ENCODE measurements around the gene MFRP. TPM values are rescaled to one million over a fixed set of nuclear protein-coding genes. Genes with fewer than 3 reads are reported as not detected.
"Not testable (repeated sequence)": the region's sequence is repeated elsewhere in the genome, so short reads cannot be mapped to it uniquely, and the experiment has no call there.

MFRP gene
- not detected in 2 replicates for total RNA-seq

DNA sequence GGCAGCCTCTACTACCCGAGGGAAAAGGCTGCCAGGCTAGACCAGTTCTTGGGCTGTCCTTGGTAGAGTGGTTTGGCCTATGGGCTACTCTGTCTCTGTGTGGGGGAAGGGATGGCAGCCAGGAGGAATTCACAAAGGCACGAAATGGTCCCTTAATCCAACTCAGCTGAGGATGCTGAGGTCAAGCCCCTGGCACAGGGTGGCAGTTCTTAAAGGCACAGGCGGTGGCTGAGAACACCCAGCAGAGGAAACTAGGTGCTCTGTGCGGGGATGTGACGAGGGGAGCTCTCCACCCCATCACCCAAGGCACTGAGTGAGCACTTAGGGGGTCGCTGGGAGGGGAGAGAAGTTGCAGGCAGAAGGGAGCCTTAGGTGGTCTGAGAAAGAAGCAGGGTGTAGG lies at the start of gene MFRP:
MFRP (minus strand) TSS at position 101 of the 400 bp plus-strand sequence. CDS start 192 bp downstream, outside the sequence.
- no peak within 1 kb of the TSS for H3K4me3 ChIP-seq (ENCODE audit: low read depth, low read length)
- TF ChIP-seq, protein P1, sequence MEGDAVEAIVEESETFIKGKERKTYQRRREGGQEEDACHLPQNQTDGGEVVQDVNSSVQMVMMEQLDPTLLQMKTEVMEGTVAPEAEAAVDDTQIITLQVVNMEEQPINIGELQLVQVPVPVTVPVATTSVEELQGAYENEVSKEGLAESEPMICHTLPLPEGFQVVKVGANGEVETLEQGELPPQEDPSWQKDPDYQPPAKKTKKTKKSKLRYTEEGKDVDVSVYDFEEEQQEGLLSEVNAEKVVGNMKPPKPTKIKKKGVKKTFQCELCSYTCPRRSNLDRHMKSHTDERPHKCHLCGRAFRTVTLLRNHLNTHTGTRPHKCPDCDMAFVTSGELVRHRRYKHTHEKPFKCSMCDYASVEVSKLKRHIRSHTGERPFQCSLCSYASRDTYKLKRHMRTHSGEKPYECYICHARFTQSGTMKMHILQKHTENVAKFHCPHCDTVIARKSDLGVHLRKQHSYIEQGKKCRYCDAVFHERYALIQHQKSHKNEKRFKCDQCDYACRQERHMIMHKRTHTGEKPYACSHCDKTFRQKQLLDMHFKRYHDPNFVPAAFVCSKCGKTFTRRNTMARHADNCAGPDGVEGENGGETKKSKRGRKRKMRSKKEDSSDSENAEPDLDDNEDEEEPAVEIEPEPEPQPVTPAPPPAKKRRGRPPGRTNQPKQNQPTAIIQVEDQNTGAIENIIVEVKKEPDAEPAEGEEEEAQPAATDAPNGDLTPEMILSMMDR (conservative IDR thresholded peaks at IDR 0.05; ENCODE audit: low read depth, low read length) = no peak
- DNase-seq (ENCODE audit: low read depth) = no peak

DNA sequence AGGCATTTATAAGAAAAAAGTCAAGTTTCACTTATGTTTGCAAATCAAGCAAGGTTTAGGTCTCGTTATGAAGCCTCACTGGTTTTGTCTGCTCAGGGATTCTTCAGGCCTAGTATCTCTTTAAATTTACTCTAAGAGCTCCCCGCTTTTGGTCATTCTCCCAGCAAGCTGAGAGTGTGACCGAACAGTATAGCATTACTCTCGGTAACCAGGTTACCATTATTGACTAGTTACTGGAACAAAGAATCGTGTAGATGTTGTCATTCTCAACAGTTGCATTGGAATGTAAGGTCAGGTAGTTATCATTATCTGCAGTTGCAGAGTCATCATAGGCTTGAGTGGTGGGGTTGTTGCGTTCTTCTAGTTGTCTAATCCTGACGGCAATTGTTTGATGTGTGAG lies 44.8 kb upstream of the MFRP start:
- TF ChIP-seq, protein P1 (conservative IDR thresholded peaks at IDR 0.05; ENCODE audit: low read depth, low read length) = no peak
- no peak for DNase-seq (ENCODE audit: low read depth)
- H3K4me3 ChIP-seq (ENCODE audit: low read depth, low read length) = no peak overlapping the region

DNA sequence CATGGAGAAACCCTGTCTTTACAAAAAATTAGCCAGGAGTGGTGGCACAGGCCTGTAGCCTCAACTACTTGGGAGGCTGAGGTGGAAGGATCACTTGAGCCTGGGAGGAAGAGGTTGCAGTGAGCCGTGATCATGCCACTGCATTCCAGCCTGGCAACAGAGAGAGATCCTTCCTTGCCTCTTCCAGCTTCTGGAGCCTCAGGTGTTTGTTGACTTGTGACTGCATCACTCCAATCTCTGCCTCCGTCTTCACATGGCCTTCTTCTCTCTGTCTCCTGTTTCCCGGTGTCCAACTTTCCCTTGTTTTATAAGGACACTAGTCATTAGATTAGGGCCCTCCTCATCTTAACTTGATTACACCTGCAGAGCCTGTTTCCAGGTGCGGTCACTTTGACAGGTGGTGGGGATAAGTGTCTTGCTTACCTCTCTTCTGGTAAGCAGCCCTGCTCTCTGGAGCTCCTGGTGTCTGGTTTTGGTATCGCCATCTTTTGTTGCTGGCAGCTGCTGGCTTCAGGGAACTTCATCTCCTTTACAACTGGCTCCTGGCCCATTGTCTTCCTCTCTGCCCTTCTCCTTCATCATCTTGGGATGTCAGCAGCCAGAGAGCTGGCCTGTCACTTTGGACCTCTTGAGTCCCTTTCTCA lies 43.2 kb upstream of the MFRP start:
- TF ChIP-seq, protein P1 (conservative IDR thresholded peaks at IDR 0.05; ENCODE audit: low read depth, low read length) = peak; percentile 41
- H3K4me3 ChIP-seq (ENCODE audit: low read depth, low read length) = no peak overlapping the region
- no peak for DNase-seq (ENCODE audit: low read depth)

DNA sequence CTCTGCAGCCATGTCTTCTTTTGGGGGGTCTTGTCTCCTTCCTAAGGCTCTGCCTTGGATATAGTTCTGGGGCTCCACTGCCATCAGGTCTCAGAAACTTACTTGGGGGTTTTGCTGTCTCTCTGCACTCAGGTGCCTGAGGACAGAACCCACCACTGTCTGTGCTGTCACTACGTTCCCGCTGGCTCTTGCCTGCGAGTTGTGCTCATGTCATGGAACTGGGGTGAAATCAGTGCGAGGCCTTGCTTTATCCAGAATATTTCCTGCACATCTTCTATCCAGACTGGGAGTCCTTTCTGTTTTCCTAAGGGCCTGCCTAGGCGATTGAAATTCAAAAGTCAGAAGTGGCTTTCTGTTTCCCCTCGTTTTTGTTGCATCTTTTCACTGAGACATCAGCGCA lies 41.6 kb upstream of the MFRP start:
- DNase-seq (ENCODE audit: low read depth) = no peak
- TF ChIP-seq, protein P1 (conservative IDR thresholded peaks at IDR 0.05; ENCODE audit: low read depth, low read length) = no peak
- no peak overlapping the region for H3K4me3 ChIP-seq (ENCODE audit: low read depth, low read length)

DNA sequence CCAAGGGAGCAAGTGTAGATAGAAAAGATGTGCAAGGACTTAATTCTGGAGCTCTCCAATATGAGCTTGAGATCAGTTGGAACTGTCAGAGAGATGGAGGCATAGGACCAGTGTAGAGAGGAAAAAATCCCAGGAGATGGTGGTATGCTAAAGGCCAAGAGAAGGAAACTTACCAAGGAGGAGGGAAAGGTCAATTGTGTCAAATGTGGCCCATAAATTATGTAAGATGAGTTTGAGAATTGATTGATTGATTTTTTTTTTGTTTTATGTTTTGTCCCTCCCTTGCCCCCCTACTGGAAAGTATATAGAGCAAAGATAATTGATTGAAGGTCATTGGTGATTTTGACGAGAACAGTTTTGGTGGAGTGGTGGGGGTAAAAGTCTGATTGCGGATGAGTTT lies 37.8 kb upstream of the MFRP start:
- TF ChIP-seq, protein P1 (conservative IDR thresholded peaks at IDR 0.05; ENCODE audit: low read depth, low read length) = no peak
- DNase-seq (ENCODE audit: low read depth) = no peak

DNA sequence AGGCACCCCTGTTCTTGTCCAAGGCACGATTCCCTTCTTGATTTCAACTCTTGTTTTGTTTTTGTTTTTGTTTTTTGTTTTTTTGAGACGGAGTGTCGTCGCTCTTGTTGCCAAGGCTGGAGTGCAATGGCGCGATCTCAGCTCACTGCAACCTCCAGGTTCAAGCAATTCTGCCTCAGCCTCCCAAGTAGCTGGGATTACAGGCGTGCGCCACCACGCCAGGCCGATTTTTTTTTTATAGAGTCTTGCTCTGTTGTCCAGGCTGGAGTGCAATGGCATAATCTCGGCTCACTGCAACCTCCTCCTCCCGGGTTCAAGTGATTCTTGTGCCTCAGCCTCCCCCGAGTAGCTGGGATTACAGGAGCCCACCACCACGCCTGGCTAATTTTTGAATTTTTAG lies 36.0 kb upstream of the MFRP start:
- not testable (repeated sequence) for H3K4me3 ChIP-seq (ENCODE audit: low read depth, low read length); DNase-seq (ENCODE audit: low read depth)

More for the DNA sequence above, 37.8 kb upstream of the MFRP start:
- no peak overlapping the region for H3K4me3 ChIP-seq (ENCODE audit: low read depth, low read length)

DNA sequence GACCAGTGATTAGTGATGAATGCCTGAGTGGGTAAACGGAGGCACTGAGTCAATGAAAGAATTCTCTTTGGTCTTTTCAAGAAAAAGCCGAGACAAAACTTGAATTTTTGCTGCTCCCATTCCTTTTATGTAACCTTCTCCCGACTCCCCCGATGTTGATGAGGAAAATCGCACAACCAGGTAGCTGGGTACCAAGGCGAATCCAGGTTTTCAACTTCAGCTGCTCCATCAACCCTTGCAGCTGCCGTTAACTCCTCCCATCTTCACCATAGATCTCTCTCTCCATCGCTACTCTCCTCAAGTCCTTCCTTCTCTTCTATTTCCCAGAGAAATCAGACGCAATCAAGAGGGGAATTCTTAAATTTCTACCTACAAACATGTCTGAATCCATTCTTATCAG lies 35.6 kb upstream of the MFRP start:
- DNase-seq (ENCODE audit: low read depth) = no peak
- H3K4me3 ChIP-seq (ENCODE audit: low read depth, low read length) = peak overlapping the region; percentile 74
- TF ChIP-seq, protein P1 (conservative IDR thresholded peaks at IDR 0.05; ENCODE audit: low read depth, low read length) = no peak
